IMR-90 (cell line): Measurements from ENCODE around the gene ARPC4. TPM values are rescaled to one million over a fixed set of nuclear protein-coding genes. Genes with fewer than 3 reads are reported as not detected.
A peak's percentile ranks its signal among the peaks of the same experiment; 100 is the strongest.

Experiments used
- ATAC-seq: fragments of 200-7000 bp; cut with Tn5 transposase; 2 replicates; pipeline ENCODE4 v1.9.1; 2020; ENCODE audit warnings: low read depth, mild to moderate bottlenecking, moderate library complexity
- BruUV-seq: library from RNA; stranded (reverse); fragments of 400-500 nt; replicated peaks from 2 replicates; lab custom pipeline; 2021; lab: Mats Ljungman, UMichigan
- CTCF ChIA-PET: fragments of 300-600 bp; formaldehyde crosslinking; extraction: SDS; loops from one replicate; lab custom pipeline; 2021; ENCODE audit warnings: antibody characterized with exemption; lab: Yijun Ruan, JAX
- POLR2A ChIA-PET: fragments of 300-600 bp; sonication (Branson Sonifier 250); formaldehyde crosslinking; loops from one replicate; lab custom pipeline; 2022; ENCODE audit warnings: antibody characterized with exemption; ENCODE audit not compliant: unreplicated experiment; lab: Charles Lee
- DNase-seq: peaks from one replicate; pipeline ENCODE4 v3.0.0; 2013
- H2AFZ ChIP-seq: replicated peaks from 2 replicates; pipeline ENCODE3; 2013; ENCODE audit warnings: low read length, mild to moderate bottlenecking; ENCODE audit not compliant: poor library complexity
- H2AK5ac ChIP-seq: 2 replicates; pipeline ENCODE4 v1.6.1; 2013; ENCODE audit warnings: low read depth, low read length, inconsistent platforms
- H2AK9ac ChIP-seq: replicated peaks from 2 replicates; pipeline ENCODE3; 2013; ENCODE audit warnings: mild to moderate bottlenecking, low read depth, low read length, moderate library complexity; ENCODE audit not compliant: poor library complexity
- H2BK120ac ChIP-seq: 2 replicates; pipeline ENCODE4 v1.6.1; 2013; ENCODE audit warnings: low read depth, low read length, inconsistent platforms
- H2BK15ac ChIP-seq: 3 replicates; pipeline ENCODE4 v1.6.1; 2013; ENCODE audit warnings: low read depth, low read length, inconsistent platforms
- H2BK20ac ChIP-seq: 2 replicates; pipeline ENCODE4 v1.6.1; 2013; ENCODE audit warnings: low read depth, mild to moderate bottlenecking, inconsistent platforms, low read length, moderate library complexity
- H2BK5ac ChIP-seq: 2 replicates; pipeline ENCODE4 v1.6.1; 2013; ENCODE audit warnings: mild to moderate bottlenecking, low read depth, low read length, inconsistent platforms; ENCODE audit not compliant: poor library complexity, severe bottlenecking
- H3K14ac ChIP-seq: replicated peaks from 2 replicates; pipeline ENCODE4 v1.6.1; 2013; ENCODE audit warnings: low read depth, low read length, inconsistent platforms
- H3K18ac ChIP-seq: 2 replicates; pipeline ENCODE4 v1.6.1; 2013; ENCODE audit warnings: low read depth, low read length, control low read depth
- H3K23ac ChIP-seq: 2 replicates; pipeline ENCODE4 v1.6.1; 2013; ENCODE audit warnings: low read depth, low read length, inconsistent platforms
- H3K27ac ChIP-seq: 2 replicates; pipeline ENCODE4 v1.5.1; 2013; ENCODE audit warnings: mild to moderate bottlenecking, control low read depth, low read length; ENCODE audit not compliant: insufficient read depth
- H3K27me3 ChIP-seq: 2 replicates; pipeline ENCODE4 v1.6.1; 2013; ENCODE audit warnings: low read length; ENCODE audit not compliant: control insufficient read depth, insufficient read depth
- H3K36me3 ChIP-seq: 2 replicates; pipeline ENCODE4 v1.6.1; 2013; ENCODE audit warnings: low read length, mixed read lengths; ENCODE audit not compliant: control insufficient read depth, insufficient read depth
- H3K4ac ChIP-seq: 2 replicates; pipeline ENCODE4 v1.6.1; 2013; ENCODE audit warnings: low read depth, low read length, inconsistent platforms
- H3K4me1 ChIP-seq: 2 replicates; pipeline ENCODE4 v1.6.1; 2013; ENCODE audit warnings: low read length, mixed read lengths; ENCODE audit not compliant: control insufficient read depth, insufficient read depth
- H3K4me2 ChIP-seq: 2 replicates; pipeline ENCODE4 v1.6.1; 2013; ENCODE audit warnings: low read depth, mild to moderate bottlenecking, control low read depth, low read length, moderate library complexity
- H3K4me3 ChIP-seq: 2 replicates; pipeline ENCODE4 v1.5.1; 2013; ENCODE audit warnings: low read depth, mild to moderate bottlenecking, control low read depth, low read length, moderate library complexity; ENCODE audit not compliant: insufficient read depth
- H3K56ac ChIP-seq: 2 replicates; pipeline ENCODE4 v1.6.1; 2013; ENCODE audit warnings: low read length, inconsistent platforms; ENCODE audit not compliant: insufficient read depth; ENCODE audit errors: extremely low read depth
- H3K79me1 ChIP-seq, 2 experiments: 2 replicates each; pipeline ENCODE4 v1.6.1; 2013; ENCODE audit warnings: low read length in 2 of 2, inconsistent platforms in 1 of 2, low read depth in 1 of 2
- H3K9ac ChIP-seq: 2 replicates; pipeline ENCODE4 v1.6.1; 2013; ENCODE audit warnings: low read depth, low read length, control low read depth
- H3K9me1 ChIP-seq: 2 replicates; pipeline ENCODE4 v1.6.1; 2013; ENCODE audit warnings: low read length, inconsistent platforms; ENCODE audit not compliant: insufficient read depth
- H3K9me3 ChIP-seq: 2 replicates; pipeline ENCODE4 v1.6.1; 2013; ENCODE audit warnings: low read length; ENCODE audit not compliant: control insufficient read depth, insufficient read depth
- H4K20me1 ChIP-seq: 2 replicates; pipeline ENCODE4 v1.6.1; 2013; ENCODE audit warnings: low read length, inconsistent platforms; ENCODE audit not compliant: insufficient read depth
- H4K5ac ChIP-seq: 2 replicates; pipeline ENCODE4 v1.6.1; 2013; ENCODE audit warnings: mild to moderate bottlenecking, low read depth, low read length, control low read depth
- H4K8ac ChIP-seq, 2 experiments: 2 replicates each; pipeline ENCODE4 v1.6.1; 2013; ENCODE audit warnings: low read depth in 2 of 2, low read length in 2 of 2, control low read depth in 1 of 2, inconsistent platforms in 1 of 2
- H4K91ac ChIP-seq: 2 replicates; pipeline ENCODE4 v1.6.1; 2013; ENCODE audit warnings: low read depth, low read length, inconsistent platforms; ENCODE audit not compliant: insufficient read depth
- MXI1 ChIP-seq: IDR thresholded peaks from 2 replicates; pipeline ENCODE4 v1.6.1; 2012; ENCODE audit warnings: low read depth, mild to moderate bottlenecking, low read length, moderate library complexity, borderline replicate concordance
- POLR2A ChIP-seq: IDR thresholded peaks from 2 replicates; pipeline ENCODE4 v1.6.1; 2012; ENCODE audit warnings: mild to moderate bottlenecking, low read depth, low read length
- WGBS, 2 experiments: methylation state at CpG; one replicate each; pipeline versions ENCODE4 v1.1.5 to v1.1.7; 2013; ENCODE audit warnings: missing lambda C conversion rate in 2 of 2; ENCODE audit not compliant: insufficient read length in 1 of 2; ENCODE audit errors: extremely low coverage in 2 of 2; 5-methylcytosine and 5-hydroxymethylcytosine counted together
- dilution Hi-C: fragments of 300-500 bp; cut with HindIII; formaldehyde crosslinking; loops from one replicate; pipeline ENCODE4 v1.14.3; 2018; ENCODE audit warnings: low sequenced_read_pairs; ENCODE audit not compliant: unreplicated experiment
- in situ Hi-C: fragments of 300-500 bp; cut with MboI; formaldehyde crosslinking; loops from 3 replicates; pipeline ENCODE4 v1.14.3; 2019; ENCODE audit warnings: low sequenced_read_pairs, inconsistent platforms, mixed read lengths
- intact Hi-C: fragments of 100-400 bp; cut with micrococcal nuclease; formaldehyde crosslinking; loops from 2 replicates; pipeline ENCODE4 v1.10.0; 2022
- polyA plus RNA-seq, 3 experiments: library from polyadenylated mRNA; depleted of rRNA; stranded (reverse); fragments of >200 nt; gene quantifications; 2 replicates each; pipeline ENCODE4 v1.2.3, GENCODE V29; 2012; ENCODE audit warnings: low replicate concordance in 1 of 3
- total RNA-seq: library from RNA; depleted of rRNA; stranded (reverse); fragments of >200 nt; gene quantifications from 2 replicates; pipeline ENCODE4 v1.2.3, GENCODE V29; 2012

The ARPC4 gene
- total and polyA plus RNA-seq, 2 of the 4 experiments (the other 2 are of a cell fraction) = 188 to 383 TPM

DNA sequence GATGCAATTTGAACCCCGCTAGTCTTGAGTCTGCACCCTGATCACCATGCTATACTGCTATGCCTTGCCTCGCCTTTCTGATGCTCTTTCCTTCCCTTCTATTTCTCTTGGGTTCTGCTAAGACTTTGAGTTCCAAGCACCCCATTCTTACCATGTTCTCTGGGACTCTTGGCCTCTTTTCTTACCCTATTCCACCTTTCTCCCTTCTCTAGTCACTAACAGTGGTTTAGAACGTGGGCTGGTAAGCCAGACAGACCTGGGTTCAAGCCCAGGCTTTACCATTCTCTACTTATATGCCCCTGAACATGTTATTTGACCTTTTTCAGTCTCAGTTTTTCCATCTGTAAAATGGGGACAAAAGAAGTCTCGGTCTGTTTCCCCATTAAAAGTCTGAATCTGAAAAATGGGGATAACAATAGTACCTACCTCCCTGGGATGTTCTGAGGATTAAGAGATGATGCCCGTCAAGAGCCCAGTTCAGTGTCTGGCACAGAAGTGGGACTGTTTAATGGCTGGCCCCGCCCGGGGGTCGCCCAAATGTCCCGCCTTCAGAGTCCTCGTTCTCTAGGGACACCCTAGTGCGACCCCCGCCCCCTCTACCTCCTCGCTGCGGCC, 985 bp upstream of the ARPC4 start:
- Histone ChIP-seq H2BK20ac (no peak overlapping the region), H4K20me1 (peaks cover 22% of the 10 kb centered on the region; the same call in 1 of the 2 replicates), H2AK9ac (peak overlapping the region; percentile 95), H3K4me3 (peak overlapping the region; percentile 88), H4K8ac (peak overlapping the region; percentile 88 to 97), H2BK120ac (peak overlapping the region; percentile 60), H4K5ac (peak overlapping the region; percentile 89), H3K4ac (peak overlapping the region; percentile 97), H3K36me3 (peaks cover 29% of the 10 kb centered on the region), H2AFZ (peak overlapping the region; percentile 94), H2BK15ac (peak overlapping the region; percentile 53), H3K4me1 (peaks cover 9% of the 10 kb centered on the region), H3K14ac (peak overlapping the region; percentile 97), H3K9ac (peak overlapping the region; percentile 87), H2AK5ac (peak overlapping the region; percentile 93), H3K9me3 (no peaks in the 10 kb centered on the region), H3K9me1 (peaks cover 19% of the 10 kb centered on the region), H3K27me3 (no peaks in the 10 kb centered on the region), H2BK5ac (peak overlapping the region; percentile 95), H3K79me1 (peaks cover 31 to 51% of the 10 kb centered on the region in 2 experiments), H4K91ac (peak overlapping the region; percentile 84), H3K23ac (peak overlapping the region; percentile 96), H3K27ac (peak overlapping the region; percentile 95), H3K4me2 (peak overlapping the region; percentile 94), H3K18ac (peak overlapping the region; percentile 64), H3K56ac (peak overlapping the region; percentile 84)
- dilution Hi-C loops = no loop called here
- in situ Hi-C loops = no loop called here
- ChIA-PET POLR2A (no interaction called here), CTCF (interaction anchor here (0.9 kb wide), 1 partner anchor 76 kb away, joined by 5 read pairs; no protein-coding TSS in a partner anchor)
- TF ChIP-seq MXI1 (no peak), POLR2A (0 out of 2 replicates have a peak, but pooled peaks have one; percentile 11)
- no peak for ATAC-seq
- 94% methylated on average over 2 of the region's 14 CpGs; no CpG with 5 or more reads in 1 of the 2 experiments for WGBS, 2 experiments
- intact Hi-C loops = loop anchor here (5.0 kb wide), 1 partner anchor 60 kb away; the partner anchor contains the start of gene BRPF1
- DNase-seq = no peak
- BruUV-seq = TSS peak; percentile 64
